Forelimb muscle (tissue), 1 donor: ENCODE results near the gene GOLT1A. TPM values are rescaled to one million over a fixed set of nuclear protein-coding genes. Genes with fewer than 3 reads are reported as not detected.

ENCODE experiments used
- DNase-seq: peaks from one replicate; pipeline ENCODE4 v3.0.0-alpha.2; 2013; ENCODE audit warnings: low read depth
- polyA plus RNA-seq: library from polyadenylated mRNA; unstranded; fragments of 120-200 nt; gene quantifications from one replicate; pipeline ENCODE4 v1.2.1, GENCODE V29; 2013; ENCODE audit not compliant: insufficient read length

Gene GOLT1A
- polyA plus RNA-seq, 1 donor, result not detected

DNA sequence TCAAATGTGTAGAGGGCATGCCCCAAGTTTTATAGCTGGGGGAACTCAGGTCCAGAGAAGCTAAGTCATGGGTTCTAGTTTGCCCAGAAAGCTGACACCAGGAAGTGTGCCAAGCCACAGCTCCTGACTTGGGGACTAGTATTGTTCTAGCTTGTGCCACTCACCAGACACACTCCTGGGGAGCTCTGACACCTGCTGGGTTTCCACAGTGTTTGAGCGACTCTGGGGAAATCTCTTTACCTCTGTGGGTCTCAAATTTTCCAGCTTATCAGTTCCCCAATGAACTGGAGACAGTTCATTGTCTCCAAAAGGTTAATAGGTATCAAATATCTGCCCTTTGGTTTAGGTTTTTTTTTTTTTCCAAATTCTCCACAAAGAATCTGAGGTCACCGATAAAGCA, 21.7 kb downstream of the GOLT1A start:
- DNase-seq, result no peak

GRCh38 chr1:204191456-204191855, 22.3 kb downstream of the GOLT1A start:
- DNase-seq, result no peak

DNA sequence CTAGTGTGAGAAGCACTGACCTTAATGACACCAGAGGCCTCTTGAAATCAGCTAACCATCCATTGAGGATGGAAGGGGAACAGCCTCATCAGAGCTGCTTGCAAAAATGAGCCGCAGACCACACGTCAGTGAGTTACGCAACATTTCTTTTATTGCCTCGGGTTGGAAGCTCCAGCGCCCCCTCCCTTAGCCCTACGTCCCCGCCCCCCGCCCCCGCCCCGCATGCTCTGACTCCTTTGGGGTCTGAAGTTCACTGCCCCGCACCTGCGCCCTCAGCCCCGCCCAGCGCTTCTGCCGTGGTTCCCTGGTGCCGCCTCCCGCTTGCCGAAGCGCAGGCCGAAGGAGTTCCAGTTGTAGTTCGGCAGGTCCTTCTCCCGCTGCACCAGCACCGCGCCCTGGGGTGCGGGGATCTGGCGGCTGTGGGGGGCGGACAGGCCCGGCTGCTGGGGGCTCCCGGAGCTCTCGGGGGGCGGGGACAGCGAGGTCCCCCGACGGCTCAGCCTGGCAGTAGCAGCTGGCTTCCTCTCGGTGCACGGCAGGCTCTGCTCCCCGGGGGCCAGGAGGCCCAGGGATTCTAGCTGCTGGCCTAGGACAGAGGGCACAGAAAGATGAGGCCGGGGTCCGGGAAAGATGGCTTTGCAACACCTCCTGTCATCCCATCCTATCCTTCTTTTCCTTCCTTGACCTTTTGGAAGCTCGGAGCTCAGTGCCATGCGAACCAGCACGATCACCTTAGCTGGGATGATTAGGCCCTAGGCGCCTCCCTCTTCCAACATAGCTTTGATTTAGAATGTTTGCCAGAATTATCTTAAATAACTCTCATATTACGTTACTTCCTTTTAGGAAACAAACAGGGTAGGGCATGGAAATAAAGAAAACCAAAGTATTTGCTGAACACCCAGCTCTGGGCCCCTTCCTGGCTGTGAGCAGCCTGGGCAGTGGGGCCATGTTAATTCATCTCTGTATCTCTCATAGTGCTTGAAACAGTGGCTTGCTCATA, 23.3 kb downstream of the GOLT1A start:
- peak; percentile 17 for DNase-seq

- no peak for DNase-seq
Observed at GRCh38 chr1:204188959-204189639, 24.7 kb downstream of the GOLT1A start.

DNA sequence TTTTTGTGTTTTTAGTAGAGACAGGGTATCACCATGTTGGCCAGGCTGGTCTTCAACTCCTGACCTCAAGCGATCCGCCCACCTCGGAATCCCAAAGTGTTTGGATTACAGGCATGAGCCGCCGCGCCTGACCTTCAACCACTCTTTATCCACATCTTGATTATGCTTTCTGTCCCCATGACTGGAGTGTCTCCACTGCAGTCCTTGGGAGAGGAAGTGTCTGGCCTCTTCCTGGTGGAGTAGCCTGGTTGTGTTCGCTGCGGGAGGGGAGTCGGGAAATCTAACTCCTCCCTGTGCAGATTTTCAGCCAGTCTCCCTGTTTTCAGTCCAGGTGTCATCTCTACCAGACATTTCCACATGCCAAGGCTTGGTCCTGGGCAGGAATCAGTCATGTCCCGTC, 27.2 kb downstream of the GOLT1A start:
- no peak for DNase-seq

DNA sequence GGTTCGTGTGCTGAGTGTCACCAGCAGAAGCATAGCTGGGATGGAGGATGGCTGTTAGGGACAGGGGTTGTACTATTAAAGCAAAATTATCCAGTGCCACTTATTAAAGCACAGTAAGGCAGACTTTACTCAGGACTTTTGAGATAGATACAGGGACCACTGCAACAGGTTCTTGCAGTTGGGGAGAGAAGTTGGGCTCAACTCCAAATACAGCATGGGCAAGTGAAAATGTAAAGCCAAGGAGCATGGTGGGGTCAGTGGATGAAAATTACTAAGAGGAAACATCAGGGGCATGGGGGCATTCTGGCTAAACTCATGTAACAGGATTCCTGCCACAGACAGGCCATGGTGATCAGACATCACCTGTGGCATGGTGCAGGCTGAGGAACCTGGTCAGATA, 32.7 kb downstream of the GOLT1A start:
- no peak for DNase-seq

DNA sequence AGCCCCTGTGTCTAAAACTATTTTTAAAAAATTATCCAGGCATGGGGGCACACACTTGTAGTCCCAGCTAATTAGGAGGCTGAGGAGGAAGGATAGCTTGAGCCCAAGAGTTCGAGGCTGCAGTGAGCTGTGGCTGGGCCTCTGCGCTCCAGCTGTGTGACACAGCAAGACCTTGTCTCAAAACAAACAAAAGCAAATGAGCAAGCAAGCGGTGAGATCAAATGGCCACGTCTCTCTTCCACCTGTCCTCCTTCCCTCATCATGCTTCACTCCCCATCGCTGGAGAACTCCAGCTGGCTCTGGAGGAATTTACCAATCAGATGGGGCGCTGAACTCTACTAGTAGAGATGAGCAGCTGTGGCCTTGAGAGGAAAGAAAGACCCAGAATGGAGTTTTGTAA, 33.7 kb downstream of the GOLT1A start:
- no peak for DNase-seq

GRCh38 chr1:204178487-204179281, 35.1 kb downstream of the GOLT1A start:
- DNase-seq, result no peak

- DNase-seq, result no peak
Observed at GRCh38 chr1:204177133-204177532, 36.7 kb downstream of the GOLT1A start.

DNA sequence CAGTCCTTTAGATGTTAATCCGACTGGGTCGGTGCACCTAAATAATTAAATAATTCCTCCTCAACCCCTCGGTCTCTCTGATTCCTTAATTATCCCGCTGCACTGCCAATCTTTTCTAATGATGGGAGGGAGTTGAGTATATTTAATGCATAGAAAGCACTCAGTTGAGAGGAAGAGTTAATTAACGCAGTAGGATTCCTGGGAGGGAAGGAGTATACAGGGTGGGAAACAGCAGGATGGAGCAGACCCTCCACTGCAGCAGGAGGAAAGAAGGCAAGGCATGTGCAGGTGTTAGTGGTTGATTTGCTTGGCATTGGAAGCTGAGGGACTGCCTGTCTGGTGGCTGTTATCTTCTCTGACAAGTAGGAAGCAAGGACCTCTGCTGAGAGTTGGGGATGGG, 37.7 kb downstream of the GOLT1A start:
- DNase-seq, result no peak

DNA sequence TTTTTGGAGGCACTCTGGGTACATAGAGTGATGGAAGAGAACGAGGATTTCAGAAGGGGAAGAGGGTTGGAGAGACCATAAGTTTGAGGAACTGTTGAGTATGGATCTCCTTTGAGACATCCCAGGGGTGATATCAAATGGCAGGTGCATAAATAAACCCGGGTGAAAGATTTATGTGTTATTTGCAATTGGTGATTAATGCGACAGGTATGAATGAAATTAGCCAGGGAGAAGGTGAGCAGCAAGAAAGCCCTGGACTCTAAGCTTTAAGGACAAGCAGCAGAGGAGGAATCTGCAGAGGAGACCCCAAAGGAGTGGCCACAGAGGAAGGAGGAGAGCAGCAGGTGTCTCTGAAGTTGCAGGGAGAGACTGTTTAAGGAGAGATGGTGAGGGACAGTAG, 38.8 kb downstream of the GOLT1A start:
- no peak for DNase-seq

DNA sequence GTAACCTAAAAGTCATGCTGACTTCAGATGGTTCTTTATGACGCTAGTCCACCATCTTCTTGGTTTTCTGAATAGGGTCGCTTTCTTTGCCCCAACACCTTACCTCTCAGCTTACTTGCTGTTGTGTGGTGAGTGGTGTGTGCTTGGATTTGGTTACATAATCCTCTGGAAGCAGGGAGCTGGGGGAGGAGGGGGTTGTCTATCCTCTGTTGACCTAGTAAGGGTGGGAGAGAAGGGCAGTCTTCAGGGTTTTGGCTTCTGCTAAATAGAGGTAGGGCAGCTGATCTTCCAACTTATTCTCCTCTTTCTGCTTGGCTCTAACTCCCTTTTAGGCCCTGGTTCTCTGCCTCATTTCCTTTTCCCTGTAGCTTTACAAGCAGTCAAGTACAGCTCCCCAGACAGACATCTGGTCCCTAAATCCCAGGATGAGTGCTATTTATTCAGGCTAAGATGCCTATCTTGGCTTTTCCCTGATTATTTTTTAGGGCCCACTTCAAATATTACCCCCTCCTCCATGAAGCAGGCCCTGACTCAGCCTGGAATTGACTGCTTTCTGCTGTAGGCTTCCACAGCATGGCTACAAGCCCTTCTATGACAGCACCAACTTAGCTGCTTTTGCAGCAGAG, 41.3 kb downstream of the GOLT1A start:
- DNase-seq, result no peak

DNA sequence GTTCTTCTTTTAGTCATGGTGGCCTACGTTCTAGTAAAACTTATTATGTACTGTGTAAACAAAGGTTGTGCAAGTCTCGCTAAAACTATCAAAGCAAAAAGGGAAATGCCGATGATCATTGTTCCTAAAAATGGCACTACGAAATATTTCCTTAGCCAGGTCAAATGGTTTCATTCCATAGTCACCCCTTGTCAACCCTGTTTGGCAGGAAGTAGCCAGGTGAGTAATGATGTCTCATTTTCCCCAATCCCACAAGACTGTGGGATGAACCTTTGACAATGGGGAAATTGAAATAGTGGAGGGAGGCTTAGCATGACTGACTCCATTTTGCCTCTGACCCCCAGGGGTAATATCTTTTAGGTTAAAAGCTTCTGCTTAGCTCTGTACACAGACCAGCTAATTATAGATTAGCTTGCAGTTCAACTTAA, 42.0 kb downstream of the GOLT1A start:
- DNase-seq, result no peak

GRCh38 chr1:204170494-204171155, 43.2 kb downstream of the GOLT1A start:
- no peak for DNase-seq

DNA sequence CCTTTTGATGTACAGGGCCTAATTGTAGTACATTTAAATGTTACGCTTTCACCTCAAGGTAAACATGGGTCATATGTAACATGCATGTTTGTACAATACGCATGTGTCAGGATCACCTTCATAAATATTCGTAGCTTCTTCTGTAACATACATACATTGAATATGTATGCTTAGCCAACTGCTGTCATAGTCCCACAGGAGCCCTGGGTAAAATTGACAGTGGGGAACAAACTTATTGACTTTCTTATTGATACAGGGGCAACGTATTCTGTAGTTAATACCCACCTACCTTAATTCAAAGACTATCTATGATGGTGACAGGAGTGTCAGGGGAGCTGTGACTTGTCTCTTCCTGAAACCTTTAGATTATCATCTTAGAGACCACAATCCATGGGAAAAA, 43.9 kb downstream of the GOLT1A start:
- no peak for DNase-seq

DNA sequence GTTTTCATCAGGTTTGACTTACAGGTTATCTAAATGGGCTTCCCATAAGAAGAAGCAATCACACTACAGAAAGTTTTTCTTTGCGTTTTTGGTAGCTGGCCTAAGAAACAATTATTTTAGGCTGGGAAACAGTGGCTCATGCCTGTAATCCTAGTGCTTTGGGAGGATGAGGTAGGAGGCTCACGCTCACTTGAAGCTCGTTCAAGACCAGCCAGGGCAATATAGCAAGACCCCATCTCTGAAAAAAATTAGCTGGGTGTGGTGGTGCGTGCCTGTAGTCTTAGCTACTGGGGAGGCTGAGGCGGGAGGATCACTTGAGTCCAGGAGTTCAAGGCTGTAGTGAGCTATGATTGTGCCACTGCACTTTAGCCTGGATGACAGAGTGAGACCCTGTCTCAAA, 46.1 kb downstream of the GOLT1A start:
- no peak for DNase-seq

DNA sequence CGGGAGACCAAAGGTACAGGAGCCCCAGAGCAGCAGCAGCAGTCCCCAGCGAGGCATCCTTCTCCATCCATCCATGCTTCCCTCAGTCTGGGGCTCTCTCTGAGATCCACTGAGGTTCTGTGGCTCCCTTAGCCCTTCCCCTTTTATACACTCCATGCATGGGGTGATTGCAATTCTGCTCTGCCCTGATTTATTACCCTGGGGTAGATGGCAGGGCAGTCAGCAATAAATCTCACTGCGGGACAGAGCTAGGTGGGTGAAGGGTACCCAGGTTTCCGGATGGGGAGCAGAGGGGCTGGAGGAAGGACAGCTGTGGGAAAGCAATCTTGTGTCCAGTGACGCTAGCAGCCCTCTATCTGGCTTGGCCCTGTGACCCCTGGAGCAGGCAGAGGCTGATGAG, 47.6 kb downstream of the GOLT1A start, which contains the start of gene REN:
TSS of gene REN (minus strand) at position 119 of the 400 bp plus-strand sequence. CDS start at position 75, 44 bp downstream.
- no peak for DNase-seq

- DNase-seq, result peak; percentile 19
Observed at GRCh38 chr1:204162494-204163074, 51.2 kb downstream of the GOLT1A start.

DNA sequence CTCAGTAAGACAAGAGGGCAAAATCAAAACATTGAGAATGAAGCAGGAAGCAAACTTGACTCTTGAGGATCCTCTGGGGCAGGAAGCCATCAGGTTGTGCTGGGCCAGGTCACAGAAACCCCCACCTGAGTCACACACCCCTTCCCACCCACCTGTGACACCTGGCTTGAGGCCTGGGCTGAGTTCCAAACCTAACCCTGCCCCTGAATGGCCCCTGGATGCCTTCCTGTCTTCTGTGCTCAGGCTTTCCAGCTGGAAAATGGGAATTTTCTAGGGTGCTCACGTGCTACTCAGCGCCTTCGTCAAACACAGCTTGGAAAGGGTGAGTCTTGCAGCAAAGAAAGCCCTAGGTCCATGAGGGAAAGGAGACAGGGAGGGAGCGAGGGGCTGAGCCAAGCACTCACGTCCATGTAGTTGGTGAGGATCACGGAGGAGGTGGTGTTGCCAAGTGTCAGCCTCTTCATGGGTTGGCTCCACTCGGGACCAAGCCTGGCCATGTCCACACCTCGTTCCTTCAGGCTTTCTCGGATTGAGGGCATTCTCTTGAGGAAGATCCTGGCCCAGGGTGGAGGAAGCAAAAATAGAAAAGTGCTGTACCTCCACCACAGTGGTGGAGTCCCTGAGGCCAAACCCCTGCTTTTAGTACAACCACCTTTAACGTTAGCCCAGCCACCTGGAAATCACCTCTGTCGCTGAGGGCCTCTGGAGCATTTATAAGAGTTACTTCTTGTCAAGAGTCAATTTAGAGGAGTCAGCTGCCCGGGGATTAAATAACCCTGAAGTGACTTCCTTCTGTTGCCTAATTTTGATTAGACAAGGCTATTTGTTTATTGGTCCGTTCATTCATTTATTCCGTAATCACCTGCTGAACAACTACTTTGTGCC, 51.9 kb downstream of the GOLT1A start:
- DNase-seq, result no peak

- DNase-seq, result no peak
Observed at GRCh38 chr1:204157962-204158361, 55.8 kb downstream of the GOLT1A start.
